GM12873 (cell line): ENCODE results near the gene TMC1.

Source experiments
- CTCF ChIP-seq: IDR thresholded peaks from 2 replicates; pipeline ENCODE4 v1.5.1; 2012; ENCODE audit warnings: low read depth, mild to moderate bottlenecking, moderate library complexity, low read length, control low read depth; ENCODE audit not compliant: insufficient read depth; ENCODE audit errors: missing control alignments

The TMC1 gene

GRCh38 chr9:72773570-72773969 lies 252.2 kb downstream of the TMC1 start:
- TF ChIP-seq CTCF, result no peak

GRCh38 chr9:72775570-72775969 lies 254.2 kb downstream of the TMC1 start:
- no peak for TF ChIP-seq CTCF

GRCh38 chr9:72779614-72780013 lies 258.2 kb downstream of the TMC1 start:
- no peak for TF ChIP-seq CTCF

- no peak for TF ChIP-seq CTCF
Observed at GRCh38 chr9:72786948-72787347, 265.5 kb downstream of the TMC1 start.

GRCh38 chr9:72788966-72789735 lies 267.7 kb downstream of the TMC1 start:
- no peak for TF ChIP-seq CTCF

- no peak for TF ChIP-seq CTCF
Observed at GRCh38 chr9:72789885-72790284, 268.5 kb downstream of the TMC1 start.

- TF ChIP-seq CTCF, result no peak
Observed at GRCh38 chr9:72790989-72791388, 269.6 kb downstream of the TMC1 start.
